GM23248 (cell line): ENCODE measurements around the gene EOLA1.

Source experiments
- EZH2 ChIP-seq: fragments of 200-600 bp; sonication (generic); IDR thresholded peaks from 2 replicates; pipeline ENCODE4 v1.6.1; 2018; ENCODE audit warnings: antibody characterized with exemption, mild to moderate bottlenecking; ENCODE audit not compliant: insufficient read depth, poor library complexity, severe bottlenecking
- EZH2phosphoT487 ChIP-seq: fragments of 200-600 bp; sonication (generic); IDR thresholded peaks from 2 replicates; pipeline ENCODE4 v1.6.1; 2018; ENCODE audit warnings: antibody characterized with exemption, moderate library complexity, mild to moderate bottlenecking, low read depth; ENCODE audit not compliant: insufficient read depth

GRCh38 chrX:149531599-149531998, 9.2 kb upstream of the EOLA1 start:
- no peak for TF ChIP-seq EZH2
- TF ChIP-seq EZH2phosphoT487, result no peak
